PFSK-1 (cell line): ENCODE results near the gene TTLL4.

Experiments
- FOXP2 ChIP-seq: optimal IDR thresholded peaks from 2 replicates; pipeline ENCODE3; 2011; ENCODE audit warnings: borderline replicate concordance, control low read depth, inconsistent platforms; ENCODE audit not compliant: insufficient read depth; ENCODE audit errors: extremely low read length, extremely low read depth
- POLR2AphosphoS5 ChIP-seq: IDR thresholded peaks from 2 replicates; pipeline ENCODE4 v1.6.1; 2012; ENCODE audit warnings: low read depth, mild to moderate bottlenecking, control low read depth, low read length, moderate library complexity
- SIN3A ChIP-seq: IDR thresholded peaks from 2 replicates; pipeline ENCODE4 v1.6.1; 2012; ENCODE audit warnings: mild to moderate bottlenecking, low read length, moderate library complexity, borderline replicate concordance; ENCODE audit not compliant: insufficient read depth
- TAF1 ChIP-seq: IDR thresholded peaks from 2 replicates; pipeline ENCODE4 v1.6.1; 2012; ENCODE audit warnings: low read length, control low read depth, borderline replicate concordance; ENCODE audit not compliant: insufficient read depth
- TF ChIP-seq, protein P1 (sequence below), 2 experiments: IDR thresholded peaks; 2 replicates each; pipeline versions ENCODE4 v1.6.1 to v1.8.0; 2011 to 2012; ENCODE audit warnings: low read depth in 2 of 2, low read length in 2 of 2, control low read depth in 1 of 2, inconsistent platforms in 1 of 2, mild to moderate bottlenecking in 1 of 2, moderate library complexity in 1 of 2; ENCODE audit not compliant: insufficient read depth in 1 of 2

Gene TTLL4

DNA sequence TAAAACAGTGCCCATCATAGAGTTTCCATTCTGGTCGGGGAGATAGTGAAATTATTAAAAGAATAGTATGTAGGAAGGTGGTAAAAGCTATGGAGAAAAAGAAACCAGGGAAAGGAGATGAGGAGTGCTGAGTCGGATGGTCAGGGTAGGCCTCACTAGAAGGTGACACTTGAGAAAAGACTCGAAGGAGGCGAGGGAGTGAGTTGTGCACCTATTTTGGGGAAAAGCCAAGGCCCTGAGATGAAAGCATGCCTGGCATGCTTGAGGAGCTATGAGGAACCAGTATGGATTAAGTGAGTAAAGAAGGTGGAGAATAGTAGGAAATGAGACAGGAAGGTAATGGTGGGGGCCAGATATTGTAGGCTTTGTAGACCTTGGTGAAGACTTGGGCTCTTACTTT, 7.3 kb upstream of the TTLL4 start:
- TF ChIP-seq, protein P1, sequence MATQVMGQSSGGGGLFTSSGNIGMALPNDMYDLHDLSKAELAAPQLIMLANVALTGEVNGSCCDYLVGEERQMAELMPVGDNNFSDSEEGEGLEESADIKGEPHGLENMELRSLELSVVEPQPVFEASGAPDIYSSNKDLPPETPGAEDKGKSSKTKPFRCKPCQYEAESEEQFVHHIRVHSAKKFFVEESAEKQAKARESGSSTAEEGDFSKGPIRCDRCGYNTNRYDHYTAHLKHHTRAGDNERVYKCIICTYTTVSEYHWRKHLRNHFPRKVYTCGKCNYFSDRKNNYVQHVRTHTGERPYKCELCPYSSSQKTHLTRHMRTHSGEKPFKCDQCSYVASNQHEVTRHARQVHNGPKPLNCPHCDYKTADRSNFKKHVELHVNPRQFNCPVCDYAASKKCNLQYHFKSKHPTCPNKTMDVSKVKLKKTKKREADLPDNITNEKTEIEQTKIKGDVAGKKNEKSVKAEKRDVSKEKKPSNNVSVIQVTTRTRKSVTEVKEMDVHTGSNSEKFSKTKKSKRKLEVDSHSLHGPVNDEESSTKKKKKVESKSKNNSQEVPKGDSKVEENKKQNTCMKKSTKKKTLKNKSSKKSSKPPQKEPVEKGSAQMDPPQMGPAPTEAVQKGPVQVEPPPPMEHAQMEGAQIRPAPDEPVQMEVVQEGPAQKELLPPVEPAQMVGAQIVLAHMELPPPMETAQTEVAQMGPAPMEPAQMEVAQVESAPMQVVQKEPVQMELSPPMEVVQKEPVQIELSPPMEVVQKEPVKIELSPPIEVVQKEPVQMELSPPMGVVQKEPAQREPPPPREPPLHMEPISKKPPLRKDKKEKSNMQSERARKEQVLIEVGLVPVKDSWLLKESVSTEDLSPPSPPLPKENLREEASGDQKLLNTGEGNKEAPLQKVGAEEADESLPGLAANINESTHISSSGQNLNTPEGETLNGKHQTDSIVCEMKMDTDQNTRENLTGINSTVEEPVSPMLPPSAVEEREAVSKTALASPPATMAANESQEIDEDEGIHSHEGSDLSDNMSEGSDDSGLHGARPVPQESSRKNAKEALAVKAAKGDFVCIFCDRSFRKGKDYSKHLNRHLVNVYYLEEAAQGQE (IDR thresholded peaks at IDR 0.05; ENCODE audit: insufficient read depth in 1 of 2, low read depth in 2 of 2, low read length in 2 of 2), result no peak
- TF ChIP-seq TAF1 (no peak), SIN3A (no peak), POLR2AphosphoS5 (no peak), FOXP2 (no peak)

DNA sequence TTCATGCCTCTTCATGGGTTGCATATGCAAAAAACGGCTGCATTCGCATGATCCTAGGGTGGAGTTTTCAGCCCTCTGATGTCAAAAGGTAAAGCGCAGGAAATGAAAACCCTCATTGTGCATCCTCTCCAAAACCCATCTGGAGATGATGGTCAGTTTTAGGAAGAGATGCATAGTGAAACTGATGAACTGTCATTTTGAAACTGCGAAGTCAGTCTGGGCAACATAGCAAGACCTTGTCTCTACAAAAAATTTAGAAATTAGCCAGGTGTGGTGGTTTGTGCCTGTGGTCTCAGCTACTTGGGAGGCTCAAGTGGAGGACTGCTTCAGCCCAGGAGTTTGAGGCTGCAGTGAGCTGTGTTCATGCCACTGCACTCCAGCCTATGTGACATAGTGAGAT, 2.5 kb upstream of the TTLL4 start:
- TF ChIP-seq, protein P1 (IDR thresholded peaks at IDR 0.05; ENCODE audit: insufficient read depth in 1 of 2, low read depth in 2 of 2, low read length in 2 of 2), result no peak
- TF ChIP-seq SIN3A (no peak), POLR2AphosphoS5 (no peak), TAF1 (no peak), FOXP2 (no peak)

DNA sequence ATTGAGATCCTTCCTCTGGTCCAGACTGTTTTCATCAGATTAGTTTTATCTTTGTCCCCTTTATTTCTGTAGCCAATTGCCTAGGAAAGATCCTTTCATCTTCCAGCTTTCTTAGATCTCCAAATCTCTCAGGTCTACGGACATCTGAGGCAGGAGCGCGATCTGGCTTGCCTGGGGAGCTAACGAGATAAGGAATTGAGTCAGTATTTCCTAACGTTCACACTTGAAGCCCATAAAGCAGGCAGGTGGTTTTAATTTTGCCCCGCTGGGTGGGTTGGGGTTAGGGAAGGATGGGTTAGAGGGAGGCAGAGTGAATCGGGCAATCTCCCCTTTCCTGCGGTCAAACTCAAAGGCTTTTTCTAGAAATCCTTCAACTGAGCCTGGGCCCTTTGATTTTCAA, 727 bp upstream of the TTLL4 start:
- TF ChIP-seq SIN3A (no peak), POLR2AphosphoS5 (no peak), FOXP2 (no peak), TAF1 (no peak)
- TF ChIP-seq, protein P1 (IDR thresholded peaks at IDR 0.05; ENCODE audit: insufficient read depth in 1 of 2, low read depth in 2 of 2, low read length in 2 of 2), result no peak

DNA sequence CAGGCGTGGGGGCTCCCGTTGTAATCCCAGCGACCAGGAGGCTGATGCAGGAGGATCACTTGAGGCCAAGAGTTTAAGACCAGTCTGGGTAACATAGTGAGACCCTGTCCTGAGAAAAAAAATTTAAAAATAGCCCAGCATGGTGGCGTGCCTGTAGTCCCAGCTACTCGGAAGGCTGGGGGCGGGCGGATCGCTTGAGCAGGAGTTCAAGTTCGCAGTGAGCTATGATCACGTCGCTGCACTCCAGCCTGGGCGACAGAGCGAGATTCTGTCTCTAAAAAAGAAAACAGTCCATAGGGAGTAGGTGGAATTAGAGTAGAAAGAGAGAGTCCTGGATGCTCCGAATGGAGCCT, 325 bp upstream of the TTLL4 start:
- TF ChIP-seq SIN3A, result no peak
- no peak for TF ChIP-seq TAF1
- no peak for TF ChIP-seq POLR2AphosphoS5
- TF ChIP-seq FOXP2, result no peak
- TF ChIP-seq, protein P1 (IDR thresholded peaks at IDR 0.05; ENCODE audit: insufficient read depth in 1 of 2, low read depth in 2 of 2, low read length in 2 of 2), result no peak

DNA sequence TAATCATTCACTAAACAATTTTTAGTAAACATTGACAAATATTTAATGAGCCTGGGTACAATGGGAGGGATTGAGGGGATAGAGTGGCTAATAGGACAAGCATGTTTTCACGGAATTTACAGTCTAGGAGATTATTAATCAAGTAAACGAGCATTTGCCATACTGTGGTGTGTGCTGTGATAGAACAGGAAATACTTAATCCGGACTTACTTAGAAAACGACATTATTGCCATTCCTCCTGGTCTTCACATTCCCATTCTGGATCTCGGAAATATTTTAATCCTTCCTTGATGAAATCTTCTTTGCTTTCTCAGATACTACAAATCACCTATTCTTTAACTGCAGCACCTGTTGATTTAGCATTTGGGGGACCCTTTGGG, 905 bp downstream of the TTLL4 start:
- no peak for TF ChIP-seq POLR2AphosphoS5
- TF ChIP-seq, protein P1 (IDR thresholded peaks at IDR 0.05; ENCODE audit: insufficient read depth in 1 of 2, low read depth in 2 of 2, low read length in 2 of 2), result no peak
- no peak for TF ChIP-seq SIN3A
- no peak for TF ChIP-seq FOXP2
- TF ChIP-seq TAF1, result 0 out of 2 replicates have a peak, but pooled peaks have one; percentile 19
